DND-41 (cell line): ENCODE data around the gene OSBPL10.

Experiments
- CTCF ChIP-seq: IDR thresholded peaks from 2 replicates; pipeline ENCODE4 v1.5.1; 2012; ENCODE audit warnings: borderline replicate concordance, low read length, moderate library complexity, mild to moderate bottlenecking; ENCODE audit not compliant: poor library complexity, severe bottlenecking; ENCODE audit errors: extremely low read depth
- EZH2 ChIP-seq: IDR thresholded peaks from 3 replicates; pipeline ENCODE4 v1.6.1; 2012; ENCODE audit warnings: borderline replicate concordance, low read depth, mild to moderate bottlenecking, moderate library complexity, low read length, inconsistent platforms; ENCODE audit not compliant: severe bottlenecking

- TF ChIP-seq CTCF: no peak
- no peak for TF ChIP-seq EZH2
Observed at GRCh38 chr3:31966978-31967591, 14.0 kb downstream of the OSBPL10 start.
